Effector memory CD8-positive, alpha-beta T cell (primary cell): ENCODE data around the gene ACMSD.
"Not testable (repeated sequence)": the region's sequence is repeated elsewhere in the genome, so short reads cannot be mapped to it uniquely, and the experiment has no call there.

ENCODE experiments used
- ATAC-seq: fragments of 150-1000 bp; cut with Tn5 transposase; replicated peaks from 2 replicates; pipeline ENCODE4 v1.10.0; 2021; ENCODE audit warnings: mild to moderate bottlenecking, moderate library complexity
- DNase-seq, 3 experiments: peaks; one replicate each; pipeline ENCODE4 v3.0.0; 2021
- H3K27ac Mint-ChIP-seq, 2 donors: one replicate each; pipeline ENCODE4 v1.8.0; 2022; ENCODE audit warnings: mild to moderate bottlenecking in 2 of 2, mixed read lengths in 2 of 2, moderate library complexity in 2 of 2
- H3K27me3 Mint-ChIP-seq, 2 donors: one replicate each; pipeline ENCODE4 v1.8.0; 2022; ENCODE audit warnings: mixed read lengths in 2 of 2
- H3K36me3 Mint-ChIP-seq: one replicate; pipeline ENCODE4 v1.8.0; 2022; ENCODE audit warnings: mild to moderate bottlenecking, moderate library complexity, mixed read lengths; ENCODE audit not compliant: insufficient read depth
- H3K4me1 Mint-ChIP-seq, 2 donors: one replicate each; pipeline ENCODE4 v1.8.0; 2022; ENCODE audit warnings: low read depth in 2 of 2, mixed read lengths in 2 of 2
- H3K4me3 Mint-ChIP-seq, 2 donors: one replicate each; pipeline ENCODE4 v1.8.0; 2022; ENCODE audit warnings: mild to moderate bottlenecking in 2 of 2, mixed read lengths in 2 of 2, moderate library complexity in 2 of 2
- H3K9me3 Mint-ChIP-seq, 2 donors: one replicate each; pipeline ENCODE4 v1.8.0; 2022; ENCODE audit warnings: mixed read lengths in 2 of 2

ACMSD gene

GRCh38 chr2:134825716-134826115, 12.7 kb upstream of the ACMSD start:
- ATAC-seq, H3K27ac Mint-ChIP-seq, DNase-seq, H3K36me3 Mint-ChIP-seq, H3K9me3 Mint-ChIP-seq, H3K4me1 Mint-ChIP-seq, H3K4me3 Mint-ChIP-seq: not testable (repeated sequence)
- H3K27me3 Mint-ChIP-seq, result peaks cover 21 to 36% of the 10 kb centered on the region in 2 donors

DNA sequence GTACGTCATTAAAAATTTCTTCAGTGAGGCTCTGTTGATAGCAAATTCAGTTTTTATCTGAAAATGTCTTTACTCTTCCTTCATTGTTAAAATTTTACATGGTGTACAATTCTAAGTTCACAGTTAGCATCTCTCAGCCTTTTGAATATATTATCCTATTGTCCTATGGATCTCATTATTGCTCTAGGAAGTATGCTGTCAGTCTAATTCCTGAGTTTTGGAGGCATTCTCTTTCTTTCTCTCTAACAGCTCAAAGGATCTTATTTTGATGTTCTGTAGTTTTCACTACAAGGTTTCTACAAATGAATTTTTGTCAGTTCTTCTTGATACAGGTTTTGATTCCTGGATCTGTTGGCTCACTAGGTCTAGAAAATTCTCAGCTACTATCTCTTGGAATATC, 2.9 kb upstream of the ACMSD start:
- Mint-ChIP-seq H3K36me3 (peaks cover 3% of the 10 kb centered on the region), H3K27me3 (peaks cover 13 to 17% of the 10 kb centered on the region in 2 donors), H3K4me1 (no peaks in the 10 kb centered on the region), H3K27ac (no peak overlapping the region), H3K9me3 (peaks cover 2 to 9% of the 10 kb centered on the region in 2 donors), H3K4me3 (no peak overlapping the region)
- DNase-seq (no peak), ATAC-seq (no peak)

DNA sequence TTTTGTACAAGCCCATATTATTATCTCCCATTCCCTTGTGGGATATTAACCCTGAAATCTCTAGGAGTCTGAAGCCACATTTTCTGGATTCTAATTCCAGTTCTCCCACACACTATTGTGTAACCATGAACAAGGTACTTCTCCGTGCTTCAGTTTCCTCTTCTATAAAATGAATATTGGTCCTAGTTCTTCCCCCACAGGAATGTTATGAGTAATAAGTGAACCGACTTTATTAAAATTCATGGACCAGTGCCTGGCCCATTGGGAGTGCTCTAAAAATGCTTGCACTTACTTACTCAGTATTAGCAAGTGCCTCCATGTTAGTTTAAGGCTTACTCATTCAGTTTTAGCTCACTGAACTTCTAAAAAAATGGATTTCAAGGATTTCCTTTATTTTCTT, 1.4 kb upstream of the ACMSD start:
- H3K4me3 Mint-ChIP-seq, result no peak overlapping the region
- peaks cover 2 to 9% of the 10 kb centered on the region in 2 donors for H3K9me3 Mint-ChIP-seq
- no peaks in the 10 kb centered on the region for H3K4me1 Mint-ChIP-seq
- DNase-seq, result no peak
- H3K36me3 Mint-ChIP-seq, result peaks cover 3% of the 10 kb centered on the region
- ATAC-seq, result no peak
- H3K27me3 Mint-ChIP-seq, result peaks cover 15 to 23% of the 10 kb centered on the region in 2 donors
- H3K27ac Mint-ChIP-seq, result no peak overlapping the region

GRCh38 chr2:134839649-134840048, 1.2 kb downstream of the ACMSD start:
- H3K36me3 Mint-ChIP-seq, result peaks cover 3% of the 10 kb centered on the region
- DNase-seq (no peak), ATAC-seq (no peak)
- peaks cover 17 to 32% of the 10 kb centered on the region in 2 donors for H3K27me3 Mint-ChIP-seq
- H3K4me3 Mint-ChIP-seq, result no peak overlapping the region
- peaks cover 0 to 9% of the 10 kb centered on the region in 2 donors for H3K9me3 Mint-ChIP-seq
- no peaks in the 10 kb centered on the region for H3K4me1 Mint-ChIP-seq
- H3K27ac Mint-ChIP-seq, result no peak overlapping the region

DNA sequence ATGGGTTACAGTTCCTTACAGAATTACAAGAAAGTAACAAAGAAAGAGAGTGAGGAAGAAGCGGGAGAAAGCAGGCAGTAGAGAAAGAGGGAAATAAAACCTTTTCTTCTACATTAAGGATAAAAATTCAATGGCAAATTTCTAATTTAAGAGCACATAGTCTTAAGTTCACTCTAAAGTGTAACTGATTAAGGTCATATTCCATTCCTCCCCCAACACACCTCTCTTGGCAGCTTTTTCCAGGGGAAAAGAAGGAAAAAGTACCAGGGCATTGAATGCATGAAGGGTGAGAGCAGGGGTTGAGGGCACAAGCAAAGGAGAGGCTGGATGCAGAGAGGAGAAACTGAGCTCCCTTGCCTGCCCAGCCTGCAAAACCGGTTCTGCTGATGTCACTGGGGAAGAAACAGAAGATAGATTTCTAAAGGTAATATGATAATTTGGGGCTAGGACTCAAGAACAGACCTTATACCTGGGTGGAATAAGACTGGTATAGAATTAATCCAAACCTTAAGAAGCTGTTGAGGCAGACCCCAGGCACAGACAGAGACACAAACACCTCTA, 4.6 kb downstream of the ACMSD start:
- ATAC-seq, result no peak
- H3K4me1 Mint-ChIP-seq, result no peaks in the 10 kb centered on the region
- H3K27me3 Mint-ChIP-seq, result peaks cover 13 to 26% of the 10 kb centered on the region in 2 donors

GRCh38 chr2:134843968-134844367, 5.6 kb downstream of the ACMSD start:
- H3K9me3 Mint-ChIP-seq, result no peaks in the 10 kb centered on the region
- ATAC-seq, result no peak
- H3K4me3 Mint-ChIP-seq, result no peak overlapping the region
- H3K27me3 Mint-ChIP-seq, result peaks cover 13 to 26% of the 10 kb centered on the region in 2 donors
- no peaks in the 10 kb centered on the region for H3K4me1 Mint-ChIP-seq
- no peak for DNase-seq
- no peaks in the 10 kb centered on the region for H3K36me3 Mint-ChIP-seq
- H3K27ac Mint-ChIP-seq, result no peak overlapping the region

More for the DNA sequence above, 4.6 kb downstream of the ACMSD start:
- no peaks in the 10 kb centered on the region for H3K36me3 Mint-ChIP-seq
- no peak overlapping the region for H3K4me3 Mint-ChIP-seq
- H3K9me3 Mint-ChIP-seq, result no peaks in the 10 kb centered on the region
- no peak for DNase-seq
- H3K27ac Mint-ChIP-seq, result no peak overlapping the region

DNA sequence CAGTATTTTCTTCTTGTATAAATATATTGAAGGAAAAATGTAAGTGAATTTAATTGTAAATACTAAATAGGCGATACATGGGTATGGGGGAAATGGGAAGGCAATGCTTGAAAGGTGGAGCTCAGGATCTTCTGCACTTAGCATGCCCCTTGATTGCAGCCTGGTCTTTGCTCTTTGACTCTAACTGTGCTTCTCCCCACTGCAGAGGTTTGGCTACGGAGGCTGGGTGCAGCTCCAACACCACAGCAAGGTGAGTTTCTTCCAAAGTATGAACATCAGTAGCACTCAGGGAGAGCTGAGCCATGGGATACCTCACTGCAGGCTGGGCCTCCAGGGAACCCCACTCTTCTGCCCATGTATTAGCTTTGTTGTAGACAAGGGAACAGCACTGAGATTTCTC, 6.6 kb downstream of the ACMSD start:
- H3K4me1 Mint-ChIP-seq, result no peaks in the 10 kb centered on the region
- no peak overlapping the region for H3K27ac Mint-ChIP-seq
- DNase-seq (no peak), ATAC-seq (no peak)
- H3K9me3 Mint-ChIP-seq, result no peaks in the 10 kb centered on the region
- H3K27me3 Mint-ChIP-seq, result peaks cover 10 to 23% of the 10 kb centered on the region in 2 donors
- no peak overlapping the region for H3K4me3 Mint-ChIP-seq
- no peaks in the 10 kb centered on the region for H3K36me3 Mint-ChIP-seq

DNA sequence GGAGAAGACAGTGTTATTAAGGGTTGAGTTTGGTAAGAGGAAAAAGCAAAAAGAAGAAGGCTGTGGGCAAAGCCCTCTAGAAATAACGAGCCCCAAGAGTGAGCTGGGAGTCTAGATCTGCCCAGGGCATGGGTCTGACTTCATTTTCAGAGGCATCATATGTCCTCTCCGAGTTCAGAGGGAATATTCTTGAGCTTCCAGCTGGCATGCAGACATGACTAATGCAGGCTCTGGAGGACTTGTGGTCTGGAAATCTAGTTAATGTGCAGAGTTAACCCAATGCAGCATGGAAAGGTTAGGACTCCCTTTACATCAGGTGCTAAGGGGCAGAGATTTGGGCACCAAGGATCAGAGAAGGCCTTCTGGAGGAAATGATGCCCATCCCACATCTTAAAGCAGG, 7.3 kb downstream of the ACMSD start:
- Mint-ChIP-seq H3K4me3 (no peak overlapping the region), H3K27ac (no peak overlapping the region), H3K9me3 (no peaks in the 10 kb centered on the region), H3K4me1 (no peaks in the 10 kb centered on the region), H3K36me3 (no peaks in the 10 kb centered on the region), H3K27me3 (peaks cover 5 to 17% of the 10 kb centered on the region in 2 donors)
- DNase-seq (no peak), ATAC-seq (no peak)

GRCh38 chr2:134846213-134846612, 7.8 kb downstream of the ACMSD start:
- peaks cover under 1 to 21% of the 10 kb centered on the region in 2 donors for H3K27me3 Mint-ChIP-seq
- no peak overlapping the region for H3K4me3 Mint-ChIP-seq
- no peaks in the 10 kb centered on the region for H3K4me1 Mint-ChIP-seq
- H3K36me3 Mint-ChIP-seq, result no peaks in the 10 kb centered on the region
- no peak for DNase-seq
- no peak overlapping the region for H3K27ac Mint-ChIP-seq
- H3K9me3 Mint-ChIP-seq, result no peaks in the 10 kb centered on the region
- no peak for ATAC-seq

DNA sequence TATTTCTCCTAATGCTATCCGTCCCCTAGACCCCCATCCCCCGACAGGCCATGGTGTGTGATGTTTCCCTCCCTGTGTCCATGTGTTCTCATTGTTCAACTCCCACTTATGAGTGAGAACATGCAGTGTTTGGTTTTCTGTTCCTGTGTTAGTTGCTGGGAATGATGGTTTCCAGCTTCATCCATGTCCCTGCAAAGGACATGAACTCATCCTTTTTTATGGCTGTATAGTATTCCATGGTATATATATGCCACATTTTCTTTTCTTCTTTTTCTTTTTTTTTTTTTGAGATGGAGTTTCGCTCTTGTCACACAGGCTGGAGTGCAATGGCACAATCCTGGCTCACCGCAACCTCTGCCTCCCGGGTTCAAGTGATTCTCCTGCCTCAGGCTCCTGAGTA, 9.2 kb downstream of the ACMSD start:
- not testable (repeated sequence) for H3K27ac Mint-ChIP-seq, H3K36me3 Mint-ChIP-seq, H3K4me3 Mint-ChIP-seq, H3K9me3 Mint-ChIP-seq, DNase-seq, H3K4me1 Mint-ChIP-seq, ATAC-seq
- H3K27me3 Mint-ChIP-seq, result peaks cover 11 to 30% of the 10 kb centered on the region in 2 donors

DNA sequence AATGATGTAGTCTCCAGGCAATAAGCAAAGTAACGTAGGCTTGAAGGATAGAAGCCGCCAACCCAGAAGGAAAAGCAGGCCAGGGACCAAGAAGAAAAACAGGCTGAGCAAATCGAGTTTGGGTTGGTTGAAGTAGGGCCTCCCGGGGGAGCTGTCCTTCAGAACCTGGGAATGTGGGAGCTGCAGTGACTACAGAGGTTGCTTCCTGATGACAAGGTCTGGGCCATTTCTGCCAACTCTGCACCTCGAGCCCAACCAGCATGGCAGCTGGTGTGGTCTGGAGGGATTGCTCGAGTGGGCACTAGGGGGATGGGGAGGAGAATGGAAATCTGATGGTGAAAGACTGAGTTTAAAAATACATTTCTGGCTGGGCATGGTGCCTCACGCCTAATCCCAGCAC, 14.1 kb downstream of the ACMSD start:
- H3K4me1 Mint-ChIP-seq, result no peaks in the 10 kb centered on the region
- no peaks in the 10 kb centered on the region for H3K36me3 Mint-ChIP-seq
- no peak for ATAC-seq
- peaks cover 11 to 20% of the 10 kb centered on the region in 2 donors for H3K27me3 Mint-ChIP-seq
- no peaks in the 10 kb centered on the region for H3K9me3 Mint-ChIP-seq
- peak overlapping the region in 1 of 2 donors; percentile 59 for H3K27ac Mint-ChIP-seq
- DNase-seq, result no peak
- no peak overlapping the region for H3K4me3 Mint-ChIP-seq

DNA sequence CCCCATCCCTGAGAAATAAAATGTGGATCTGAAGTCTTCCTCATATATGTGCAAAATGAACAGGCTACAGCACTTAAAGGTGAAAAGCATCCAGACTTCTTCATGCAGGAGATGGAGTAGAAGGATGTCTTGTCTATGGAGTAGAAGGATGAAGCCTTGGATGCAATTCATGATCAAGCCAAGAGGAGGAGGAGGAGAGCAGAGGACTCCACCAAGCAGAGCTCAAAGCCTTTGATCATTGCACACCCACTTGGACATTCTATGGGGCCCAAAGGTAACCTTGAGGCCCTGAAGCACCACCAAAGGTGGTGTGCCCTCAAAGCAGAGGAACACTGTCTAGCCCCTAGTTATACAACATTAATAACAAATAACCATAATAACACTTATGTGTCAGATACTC, 17.3 kb downstream of the ACMSD start:
- Mint-ChIP-seq H3K27ac (no peak overlapping the region), H3K4me3 (no peak overlapping the region), H3K4me1 (no peaks in the 10 kb centered on the region), H3K9me3 (no peaks in the 10 kb centered on the region), H3K27me3 (peaks cover 11 to 20% of the 10 kb centered on the region in 2 donors), H3K36me3 (no peaks in the 10 kb centered on the region)
- ATAC-seq (no peak), DNase-seq (no peak)

DNA sequence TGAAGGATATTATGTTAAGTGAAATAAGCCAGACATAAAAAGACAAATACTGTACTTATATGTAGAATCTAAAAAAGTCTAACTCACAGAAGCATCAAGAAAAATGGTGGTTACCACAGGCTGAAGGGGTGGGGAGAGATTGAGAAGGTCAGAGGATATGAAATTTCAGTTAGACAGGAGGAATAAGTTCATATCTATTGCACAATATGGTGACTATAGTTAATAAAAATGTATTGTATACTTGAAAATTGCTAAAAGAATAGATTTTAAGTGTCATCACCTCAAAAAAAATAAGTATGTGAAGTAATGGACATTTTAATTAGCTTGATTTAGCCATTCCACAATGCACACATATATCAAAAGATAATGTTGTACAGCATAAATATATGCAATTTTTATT, 19.8 kb downstream of the ACMSD start:
- Mint-ChIP-seq H3K4me1 (peaks cover 0 to under 1% of the 10 kb centered on the region in 2 donors), H3K36me3 (no peaks in the 10 kb centered on the region), H3K27me3 (no peaks in the 10 kb centered on the region), H3K9me3 (no peaks in the 10 kb centered on the region), H3K27ac (no peak overlapping the region), H3K4me3 (no peak overlapping the region)
- no peak for ATAC-seq
- DNase-seq, result no peak

GRCh38 chr2:134861173-134861572, 22.8 kb downstream of the ACMSD start:
- ATAC-seq, result no peak
- H3K4me3 Mint-ChIP-seq, result no peak overlapping the region
- DNase-seq, result no peak
- no peaks in the 10 kb centered on the region for H3K36me3 Mint-ChIP-seq
- H3K27me3 Mint-ChIP-seq, result no peaks in the 10 kb centered on the region
- H3K9me3 Mint-ChIP-seq, result no peaks in the 10 kb centered on the region
- peak overlapping the region in 1 of 2 donors; percentile 57 for H3K27ac Mint-ChIP-seq
- peaks cover 0 to 1% of the 10 kb centered on the region in 2 donors for H3K4me1 Mint-ChIP-seq

DNA sequence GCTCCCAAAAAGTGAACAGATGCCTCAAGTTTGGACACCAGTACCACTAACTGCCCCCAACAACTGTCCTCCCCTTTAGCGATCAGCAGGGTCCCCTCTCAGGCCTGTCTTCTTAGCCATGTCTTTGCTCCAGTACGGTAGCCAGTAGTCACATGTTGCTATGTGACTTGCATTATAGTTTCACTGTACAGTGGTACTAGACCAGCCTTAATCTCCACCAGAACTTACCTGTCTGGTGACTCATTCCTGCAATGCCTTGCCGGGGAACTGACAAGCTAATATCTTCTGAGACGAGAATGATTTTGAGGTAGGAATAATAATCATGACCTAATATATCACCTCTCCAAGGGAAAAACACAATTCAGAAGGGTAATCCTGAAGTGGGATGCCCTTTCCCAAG, 23.7 kb downstream of the ACMSD start:
- ATAC-seq (no peak), DNase-seq (no peak)
- Mint-ChIP-seq H3K9me3 (no peaks in the 10 kb centered on the region), H3K27ac (no peak overlapping the region), H3K36me3 (no peaks in the 10 kb centered on the region), H3K4me3 (no peak overlapping the region), H3K27me3 (no peaks in the 10 kb centered on the region), H3K4me1 (peaks cover 0 to 1% of the 10 kb centered on the region in 2 donors)
